GM19025 (cell line): Measurements from ENCODE around the gene LRRC7.

Source experiments
- ATAC-seq: cut with Tn5 transposase; IDR thresholded peaks from one replicate; pipeline ENCODE4 v1.9.1; 2021; ENCODE audit warnings: mild to moderate bottlenecking, low read depth, moderate library complexity; ENCODE audit not compliant: unreplicated experiment

Gene LRRC7

DNA sequence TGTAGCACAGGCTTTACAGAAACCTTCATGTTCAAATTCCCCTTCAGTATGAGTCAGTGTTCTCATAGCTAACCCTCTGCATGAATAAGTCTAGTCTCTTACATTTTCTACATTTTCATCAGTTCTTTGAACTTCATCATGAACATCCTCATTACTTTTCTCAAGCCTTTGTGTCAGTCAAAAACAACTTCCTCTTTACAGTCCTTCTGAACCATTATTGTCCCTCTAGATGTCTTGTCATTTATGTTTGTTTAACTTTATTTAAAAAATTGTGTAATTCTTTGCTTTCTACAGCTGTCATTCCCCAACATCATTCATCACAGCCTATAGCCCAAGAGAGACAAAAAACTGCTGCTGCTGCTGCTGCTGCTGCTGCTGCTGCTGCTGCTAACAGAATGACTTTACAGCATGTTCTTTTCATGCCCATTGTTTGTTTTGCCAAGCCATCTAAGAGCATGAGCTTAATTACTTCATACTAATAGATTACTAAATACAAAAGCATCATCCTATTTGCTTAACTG, 504.6 kb downstream of the LRRC7 start:
- no peak for ATAC-seq

- no peak for ATAC-seq
These were observed 508.0 kb downstream of the LRRC7 start for GRCh38 chr1:70075761-70076160.

DNA sequence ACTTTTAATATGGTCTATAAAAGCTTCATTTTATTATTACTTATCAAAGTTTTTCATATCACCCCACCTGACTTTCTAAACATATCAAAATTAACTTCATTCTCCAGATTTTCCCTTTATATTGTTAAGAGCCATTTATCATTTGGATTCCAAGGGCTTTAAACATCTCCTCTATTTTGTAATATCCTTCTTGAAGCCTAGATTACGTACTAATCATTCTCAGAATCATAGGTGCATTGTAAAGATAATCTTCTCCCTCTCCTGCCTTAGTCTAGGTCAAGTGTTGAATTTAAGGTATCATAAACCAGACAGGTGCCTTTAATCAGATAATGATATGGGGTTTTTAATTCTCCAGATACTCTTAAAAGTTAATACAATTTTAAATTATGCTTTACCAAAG, 509.3 kb downstream of the LRRC7 start:
- ATAC-seq: no peak

GRCh38 chr1:70079546-70079945, 511.8 kb downstream of the LRRC7 start:
- ATAC-seq: no peak

DNA sequence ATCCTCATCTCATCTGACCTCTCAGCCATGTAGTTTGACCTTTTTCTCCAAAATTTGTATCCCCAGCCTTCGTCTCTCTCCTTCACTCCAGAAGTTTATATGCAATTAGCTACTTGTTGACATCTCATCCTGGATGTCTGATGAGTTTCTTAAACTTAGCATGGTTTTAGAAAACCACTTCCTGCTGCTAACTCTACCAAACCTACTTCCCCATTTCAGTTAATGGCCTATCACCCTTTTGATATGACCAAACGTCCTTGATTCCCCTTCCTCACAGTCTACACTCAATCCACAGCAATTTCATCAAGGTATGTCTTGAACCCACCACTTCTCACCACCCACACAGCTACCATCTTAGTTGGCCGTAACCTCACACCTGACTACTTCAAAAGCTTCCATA, 515.8 kb downstream of the LRRC7 start:
- no peak for ATAC-seq

- ATAC-seq: no peak
These were observed 516.7 kb downstream of the LRRC7 start for GRCh38 chr1:70084314-70084915.

DNA sequence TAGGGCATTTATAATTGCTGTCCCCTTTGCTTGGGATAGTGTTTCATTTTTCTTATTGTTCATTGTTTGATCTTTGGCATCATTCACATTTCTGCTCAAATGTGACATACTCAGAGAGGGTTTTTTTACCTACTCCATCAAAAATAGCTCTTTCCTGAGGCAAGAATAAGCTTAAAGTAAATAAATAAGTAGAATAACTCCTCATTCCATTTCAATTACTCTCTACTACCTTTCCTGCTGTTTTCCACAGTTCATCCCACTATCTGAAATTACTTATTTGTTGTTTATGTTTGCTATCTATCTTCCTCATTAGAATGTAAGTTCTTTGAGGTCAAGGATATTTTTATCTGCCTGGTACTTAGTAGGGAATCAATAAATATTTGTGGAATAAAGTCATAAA, 517.8 kb downstream of the LRRC7 start:
- ATAC-seq: no peak

DNA sequence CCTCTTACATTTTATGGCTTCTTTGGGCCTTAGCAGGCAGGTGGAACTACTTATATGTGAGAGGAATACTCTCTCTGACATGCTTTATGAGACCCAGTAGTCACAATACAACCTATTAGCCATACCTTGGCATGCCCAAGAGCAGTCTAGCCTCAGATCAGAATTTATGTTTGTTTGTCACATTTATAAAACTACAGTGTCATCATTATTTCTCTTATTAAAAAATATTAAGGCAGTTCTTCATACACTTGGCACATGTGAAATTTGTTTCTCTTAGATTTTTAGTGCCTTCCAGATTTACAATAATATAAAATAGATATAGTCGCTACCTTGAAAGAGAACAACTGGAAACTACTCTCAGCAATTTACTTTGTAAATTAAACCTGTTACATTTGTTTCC, 519.2 kb downstream of the LRRC7 start:
- ATAC-seq: no peak

- ATAC-seq: no peak
These were observed 522.4 kb downstream of the LRRC7 start for GRCh38 chr1:70090141-70090540.

DNA sequence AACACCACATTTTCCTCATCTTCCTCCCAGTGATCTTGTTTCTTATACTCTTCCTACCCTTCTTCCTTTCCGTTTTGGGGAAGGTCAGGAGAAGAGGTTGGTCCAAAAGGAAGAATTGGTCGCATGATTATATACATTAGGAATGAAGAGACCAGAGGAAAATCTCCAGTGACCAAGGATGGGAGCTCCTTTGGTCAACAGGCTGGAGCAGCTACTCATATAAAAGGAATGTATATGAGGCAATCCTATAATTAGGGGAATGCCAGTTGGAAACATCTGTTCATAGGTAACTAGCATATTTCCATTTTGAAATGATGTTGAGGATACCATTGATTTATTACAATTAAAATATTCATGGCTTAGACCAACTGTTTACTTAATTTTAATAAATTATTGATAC, 523.2 kb downstream of the LRRC7 start:
- ATAC-seq: no peak

- ATAC-seq: no peak
These were observed 524.1 kb downstream of the LRRC7 start for GRCh38 chr1:70091811-70092210.

GRCh38 chr1:70092526-70092925, 524.8 kb downstream of the LRRC7 start:
- ATAC-seq: no peak

DNA sequence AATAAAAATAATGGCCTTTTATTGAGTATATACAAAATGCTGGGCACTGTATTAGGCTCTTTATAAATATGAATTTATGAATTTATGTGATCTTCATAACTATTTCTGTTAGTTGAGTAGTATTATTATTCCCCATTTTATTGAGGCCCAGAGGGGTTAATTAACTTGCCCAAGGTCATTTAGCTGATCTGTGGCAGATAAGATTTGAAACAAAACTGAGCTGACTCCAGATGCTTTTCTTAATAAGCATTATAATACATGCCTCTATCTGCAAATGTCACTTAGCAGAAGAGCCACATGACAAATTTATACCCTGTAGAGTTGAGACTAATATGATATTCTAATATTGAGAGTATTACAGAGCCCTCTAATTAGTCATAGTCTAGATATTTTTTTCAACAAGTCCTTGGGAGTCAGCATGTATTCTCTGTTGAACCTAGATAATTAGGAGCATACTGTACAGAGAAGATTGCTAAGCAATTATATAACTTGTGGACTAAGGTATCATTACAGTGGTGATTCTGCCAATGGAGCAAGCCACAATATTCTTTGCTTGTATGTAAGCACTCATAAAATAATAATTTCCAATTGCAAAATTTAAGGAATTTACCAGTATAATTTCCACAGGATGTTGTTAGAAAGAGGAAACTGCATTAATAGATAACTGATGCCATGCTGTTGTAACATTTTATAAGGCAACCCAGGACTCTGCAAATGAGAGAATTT, 525.7 kb downstream of the LRRC7 start:
- ATAC-seq: no peak

- ATAC-seq: no peak
These were observed 533.5 kb downstream of the LRRC7 start for GRCh38 chr1:70101231-70101630.

DNA sequence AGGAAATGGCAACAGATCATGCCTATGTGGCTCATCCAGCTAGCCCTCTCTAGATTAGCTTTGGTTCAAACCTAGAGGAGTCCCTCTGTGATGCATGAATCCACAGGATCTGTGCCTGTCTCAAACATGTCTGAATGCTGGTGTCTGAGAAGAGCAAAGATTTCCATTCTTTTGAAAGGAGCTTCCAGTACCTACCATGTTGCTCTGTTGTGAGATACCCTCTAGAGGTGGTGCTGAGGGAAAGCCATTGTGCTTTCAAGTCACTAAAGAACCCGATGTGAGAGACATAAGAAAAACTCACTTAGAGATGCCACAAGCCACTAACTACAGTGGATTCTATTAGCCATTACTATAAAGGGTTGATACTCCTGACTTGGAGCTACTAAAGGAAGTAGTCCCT, 534.1 kb downstream of the LRRC7 start:
- ATAC-seq: no peak

DNA sequence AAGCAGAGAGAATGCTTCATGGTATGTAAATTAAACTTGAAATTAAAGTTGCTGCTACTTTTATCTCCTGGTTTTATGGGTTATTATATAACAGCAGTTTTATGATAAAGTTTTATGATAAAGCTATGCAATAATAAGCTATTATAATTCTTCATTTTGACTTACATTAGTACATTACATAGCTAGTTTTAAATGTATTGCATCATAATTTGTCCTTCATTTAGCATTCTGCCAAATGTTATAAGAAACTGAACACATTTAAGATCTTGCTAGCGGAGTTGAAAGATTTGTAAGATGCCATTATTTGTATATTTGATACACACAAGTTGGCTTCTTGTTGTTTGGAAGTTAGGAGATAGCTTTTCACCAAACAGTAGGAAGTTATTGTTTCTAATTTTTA, 536.0 kb downstream of the LRRC7 start:
- no peak for ATAC-seq

DNA sequence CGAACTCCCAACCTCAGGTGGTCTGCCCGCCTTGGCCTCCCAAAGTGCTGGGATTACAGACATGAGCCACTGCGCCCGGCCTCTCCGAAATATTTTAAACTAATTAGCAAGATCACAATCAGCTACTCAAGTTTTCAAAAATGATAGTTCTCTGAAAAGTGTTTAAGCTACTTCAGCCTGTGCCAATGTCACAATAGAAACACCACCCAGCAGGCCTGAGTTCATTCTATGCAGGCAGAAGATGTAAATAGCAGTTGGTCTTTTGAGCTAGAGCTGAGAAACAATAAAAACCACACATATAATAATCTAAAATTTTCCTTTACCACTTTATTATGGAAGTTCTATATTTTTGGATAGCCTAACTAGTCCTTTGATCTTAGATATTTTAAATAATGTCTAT, 541.5 kb downstream of the LRRC7 start:
- no peak for ATAC-seq

DNA sequence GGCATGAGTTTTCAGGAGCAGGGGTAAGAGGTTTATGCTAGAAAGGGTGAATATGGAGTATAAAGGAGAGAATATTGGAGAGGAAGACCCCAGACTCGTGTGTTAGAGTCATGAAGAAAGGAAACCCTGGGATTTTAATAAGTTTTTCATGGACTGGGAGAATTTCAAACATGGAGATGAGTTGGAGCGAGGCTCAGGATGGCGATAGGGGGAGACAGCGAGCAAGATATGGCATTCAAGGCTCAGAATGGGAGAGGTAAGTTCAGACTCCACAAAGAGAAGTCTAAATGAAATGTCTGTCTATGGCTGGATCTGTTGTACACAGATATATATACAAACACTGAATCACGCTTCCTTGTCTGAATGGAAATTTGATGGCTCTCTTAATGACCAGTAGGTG, 545.1 kb downstream of the LRRC7 start:
- ATAC-seq: no peak

DNA sequence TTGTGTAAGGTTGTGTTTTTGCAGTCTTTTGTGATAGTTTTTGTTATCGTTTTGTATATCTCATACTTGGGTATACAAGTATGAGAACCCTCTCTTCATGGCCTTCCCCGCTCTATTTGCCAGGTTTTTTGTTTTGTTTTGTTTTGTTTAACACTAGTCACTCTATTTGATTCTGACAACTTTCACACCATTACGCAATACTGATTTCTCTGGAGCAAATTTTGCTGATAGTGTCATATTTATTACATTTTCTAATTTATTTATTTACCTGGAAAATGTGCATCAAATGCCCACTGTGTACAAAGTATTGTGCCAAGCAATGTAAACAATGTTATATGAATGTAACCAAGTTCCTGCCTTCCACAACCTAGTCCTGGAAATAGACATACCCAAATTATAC, 547.6 kb downstream of the LRRC7 start:
- no peak for ATAC-seq

DNA sequence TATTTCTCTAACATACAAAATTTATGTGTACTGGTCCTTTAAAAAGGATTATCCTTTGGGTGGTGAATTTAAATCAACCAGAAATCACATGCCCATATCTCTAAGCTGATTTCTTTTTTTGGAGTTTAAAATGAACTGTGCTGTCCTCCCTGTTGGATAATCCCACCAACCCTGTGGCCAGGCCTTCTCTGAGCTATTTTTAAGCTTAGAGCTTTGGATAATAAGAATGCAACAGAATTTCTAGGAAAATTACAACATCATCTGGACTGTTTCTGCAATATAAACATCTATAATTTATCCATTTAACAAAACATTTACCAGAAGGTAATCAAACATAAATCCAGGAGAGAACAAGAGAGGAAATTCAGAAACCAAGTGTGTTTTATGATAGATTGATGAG, 549.3 kb downstream of the LRRC7 start:
- no peak for ATAC-seq

DNA sequence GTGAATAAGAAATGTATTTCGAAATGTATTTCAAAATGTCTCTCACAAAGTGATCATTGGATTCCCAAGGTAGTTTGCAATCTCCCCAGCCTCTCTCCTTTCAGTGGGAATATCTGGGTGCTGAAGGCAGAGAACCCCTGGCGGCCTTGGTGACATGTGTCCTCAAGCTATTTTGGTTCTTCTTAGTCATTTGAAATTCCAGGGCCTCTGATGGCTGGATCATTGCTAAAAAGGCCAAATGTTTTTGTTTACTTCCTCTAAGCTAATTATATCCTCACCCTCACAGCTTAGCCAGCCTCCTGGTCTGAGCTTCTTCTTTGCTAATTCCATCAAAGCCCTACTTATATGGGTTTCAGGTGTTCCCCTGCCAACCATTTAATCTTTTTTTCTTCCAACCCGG, 566.4 kb downstream of the LRRC7 start:
- ATAC-seq: no peak

DNA sequence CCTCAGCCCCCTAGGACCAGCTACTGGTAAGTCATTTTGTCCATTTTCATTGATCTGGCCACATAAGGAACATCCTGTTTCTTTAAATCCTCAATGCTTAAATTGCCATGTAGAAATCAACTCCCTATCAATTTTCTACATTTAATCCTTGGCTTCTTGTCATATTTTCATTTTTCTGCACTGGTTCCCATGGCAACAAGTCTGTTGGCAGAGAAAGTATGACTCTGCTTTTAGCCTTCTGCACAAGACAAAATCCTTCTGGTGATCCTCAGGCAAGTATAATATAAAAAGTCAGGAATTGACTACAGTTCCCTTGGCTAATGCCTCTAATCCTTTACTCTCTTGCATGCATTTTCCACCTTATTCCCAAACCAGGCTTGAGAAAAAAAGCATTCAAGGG, 572.6 kb downstream of the LRRC7 start:
- no peak for ATAC-seq
